GM12874 (cell line): Measurements from ENCODE around the gene CDH4.

Experiments
- TF ChIP-seq, protein P1 (sequence below): IDR thresholded peaks from 2 replicates; pipeline ENCODE4 v1.5.1; 2011; ENCODE audit warnings: low read depth, mild to moderate bottlenecking, control low read depth, low read length, moderate library complexity; ENCODE audit not compliant: insufficient read depth

The CDH4 gene

DNA sequence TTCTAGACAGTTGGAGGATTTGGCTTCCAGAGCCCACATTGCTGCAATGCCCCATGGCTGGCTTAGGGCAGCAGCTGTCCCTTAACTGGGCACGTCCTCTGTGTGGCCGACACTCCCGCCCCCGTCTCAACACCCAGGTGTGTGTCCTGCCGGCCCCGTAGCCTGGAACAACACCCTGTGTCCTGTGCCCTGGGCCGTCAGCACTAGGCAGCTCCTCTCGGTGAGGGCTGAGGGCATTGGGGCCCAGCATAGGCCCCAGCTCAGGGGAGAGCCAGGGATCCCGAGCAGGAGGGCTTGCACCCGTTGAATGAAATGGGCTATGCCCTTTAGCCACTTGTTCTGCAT lies 121.0 kb downstream of the CDH4 start:
- TF ChIP-seq, protein P1, sequence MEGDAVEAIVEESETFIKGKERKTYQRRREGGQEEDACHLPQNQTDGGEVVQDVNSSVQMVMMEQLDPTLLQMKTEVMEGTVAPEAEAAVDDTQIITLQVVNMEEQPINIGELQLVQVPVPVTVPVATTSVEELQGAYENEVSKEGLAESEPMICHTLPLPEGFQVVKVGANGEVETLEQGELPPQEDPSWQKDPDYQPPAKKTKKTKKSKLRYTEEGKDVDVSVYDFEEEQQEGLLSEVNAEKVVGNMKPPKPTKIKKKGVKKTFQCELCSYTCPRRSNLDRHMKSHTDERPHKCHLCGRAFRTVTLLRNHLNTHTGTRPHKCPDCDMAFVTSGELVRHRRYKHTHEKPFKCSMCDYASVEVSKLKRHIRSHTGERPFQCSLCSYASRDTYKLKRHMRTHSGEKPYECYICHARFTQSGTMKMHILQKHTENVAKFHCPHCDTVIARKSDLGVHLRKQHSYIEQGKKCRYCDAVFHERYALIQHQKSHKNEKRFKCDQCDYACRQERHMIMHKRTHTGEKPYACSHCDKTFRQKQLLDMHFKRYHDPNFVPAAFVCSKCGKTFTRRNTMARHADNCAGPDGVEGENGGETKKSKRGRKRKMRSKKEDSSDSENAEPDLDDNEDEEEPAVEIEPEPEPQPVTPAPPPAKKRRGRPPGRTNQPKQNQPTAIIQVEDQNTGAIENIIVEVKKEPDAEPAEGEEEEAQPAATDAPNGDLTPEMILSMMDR = no peak

DNA sequence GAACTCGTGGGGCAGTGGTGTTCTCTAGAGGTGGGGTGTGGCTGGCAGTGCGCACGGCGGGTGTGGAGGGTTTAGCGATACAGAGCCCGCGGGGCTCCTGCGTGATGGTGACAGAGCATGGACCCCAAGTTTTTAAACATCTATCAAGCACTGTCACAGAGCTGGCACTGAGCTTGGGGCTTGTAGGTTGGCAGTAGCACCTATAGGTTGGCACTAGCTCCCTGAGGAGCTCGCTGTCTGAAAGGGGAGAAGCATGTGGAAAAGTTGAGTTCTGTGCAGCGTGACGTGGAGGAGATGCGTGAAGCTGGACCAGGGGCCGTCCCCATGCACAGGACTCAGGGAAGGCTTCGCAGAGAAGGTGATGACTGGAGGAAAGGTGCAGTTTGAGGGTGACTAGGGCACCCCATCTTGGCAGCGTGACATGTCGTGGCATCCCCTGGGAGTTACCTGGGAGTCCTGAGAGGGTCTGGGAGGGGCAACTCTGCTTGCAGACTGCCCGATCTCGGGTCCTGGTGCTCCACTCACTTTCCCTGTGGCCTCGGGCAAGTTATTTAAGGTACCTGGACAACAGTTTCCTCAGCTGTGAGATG lies 122.0 kb downstream of the CDH4 start:
- TF ChIP-seq, protein P1 = no peak

DNA sequence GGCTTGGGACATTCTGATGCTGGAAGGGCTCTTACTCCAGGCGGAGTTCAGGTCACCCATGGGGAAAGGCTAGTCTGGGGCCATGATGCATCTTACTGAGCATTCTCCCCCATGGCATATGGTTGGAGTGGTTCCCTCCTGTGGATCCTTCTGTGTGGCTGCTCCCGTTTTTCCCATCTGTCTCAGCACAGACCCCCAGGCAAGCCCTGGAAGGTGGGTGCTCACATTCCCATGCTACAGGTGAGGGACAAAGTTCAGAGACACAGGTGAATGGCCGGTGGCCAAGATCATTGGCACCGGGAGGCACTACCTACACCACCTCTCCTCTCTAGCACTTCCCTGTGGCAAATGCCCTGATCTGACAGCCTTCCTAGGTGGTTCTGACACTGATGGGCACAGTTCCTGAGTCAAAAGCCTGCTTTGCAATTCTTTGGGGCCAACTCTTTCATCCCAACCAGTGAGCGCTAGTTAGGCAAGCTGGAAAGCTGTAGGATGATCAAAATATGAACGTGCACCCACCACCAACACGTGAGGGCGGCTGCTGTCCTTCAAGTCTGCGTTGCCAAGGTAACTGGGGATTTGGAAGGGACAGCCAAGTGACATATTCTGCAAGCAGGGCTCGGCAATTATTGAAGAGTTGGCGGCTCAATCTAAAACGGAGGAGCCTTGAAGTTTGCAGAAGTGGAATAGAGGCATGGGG lies 124.6 kb downstream of the CDH4 start:
- TF ChIP-seq, protein P1 = no peak

DNA sequence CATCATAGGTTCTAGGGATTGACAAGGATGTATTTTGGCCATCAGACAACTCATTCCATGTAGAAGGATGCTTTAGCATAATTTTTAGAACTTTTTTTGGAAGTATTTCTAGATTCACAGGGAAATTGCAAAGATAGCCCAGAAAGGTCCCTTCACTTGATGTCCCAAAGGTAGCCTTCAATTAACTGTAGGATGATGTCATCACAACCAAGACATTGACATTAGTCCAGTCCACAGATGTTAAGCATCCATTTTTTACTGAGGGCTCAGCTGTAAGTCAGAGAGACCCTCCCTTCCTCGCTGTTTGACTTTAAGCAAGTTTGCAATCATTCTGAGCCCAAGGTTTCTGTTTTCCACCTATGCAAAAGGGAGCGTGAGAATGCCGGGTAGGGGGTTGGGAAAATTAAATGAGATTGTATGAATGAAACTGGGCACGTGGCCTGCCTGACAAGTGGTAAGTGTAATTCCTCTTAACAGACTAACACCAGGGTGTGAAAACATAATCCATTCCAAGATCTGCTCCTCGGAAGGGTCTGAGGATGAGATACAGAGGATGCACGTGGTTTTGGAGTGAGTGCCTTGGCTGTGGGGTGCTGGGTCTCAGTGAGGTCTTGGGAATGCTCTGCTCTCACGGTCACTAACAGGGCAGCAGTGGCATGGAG lies 126.8 kb downstream of the CDH4 start:
- TF ChIP-seq, protein P1 = no peak

DNA sequence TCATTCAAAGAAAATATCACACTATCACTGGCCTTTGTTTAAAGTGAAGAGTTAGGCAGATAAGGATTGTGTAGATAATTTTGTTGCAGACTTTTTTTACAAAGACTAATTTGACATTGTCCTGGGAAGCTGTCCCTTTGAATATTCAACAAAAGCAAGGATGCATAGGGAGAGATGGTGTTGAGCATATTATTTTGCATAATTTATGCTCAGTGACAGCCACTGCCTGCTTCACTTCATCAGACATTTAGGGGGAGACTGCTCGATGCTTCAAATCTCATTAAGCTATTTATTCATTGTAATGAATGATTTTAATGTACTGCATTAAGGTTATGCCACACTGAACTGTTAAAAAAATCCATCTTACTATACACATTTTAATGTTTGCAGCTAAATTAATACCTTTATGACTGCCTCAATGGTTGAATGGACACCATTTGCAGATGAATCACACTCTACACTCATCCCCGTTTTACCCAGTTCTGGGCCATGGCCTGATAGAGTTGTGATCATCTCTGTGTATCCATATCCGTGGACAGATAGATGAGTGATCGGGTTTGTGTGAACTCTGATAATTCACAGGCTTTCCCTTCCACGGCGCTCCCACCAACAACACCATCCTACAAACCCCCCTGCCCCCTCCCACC lies 128.0 kb downstream of the CDH4 start:
- TF ChIP-seq, protein P1 = no peak

DNA sequence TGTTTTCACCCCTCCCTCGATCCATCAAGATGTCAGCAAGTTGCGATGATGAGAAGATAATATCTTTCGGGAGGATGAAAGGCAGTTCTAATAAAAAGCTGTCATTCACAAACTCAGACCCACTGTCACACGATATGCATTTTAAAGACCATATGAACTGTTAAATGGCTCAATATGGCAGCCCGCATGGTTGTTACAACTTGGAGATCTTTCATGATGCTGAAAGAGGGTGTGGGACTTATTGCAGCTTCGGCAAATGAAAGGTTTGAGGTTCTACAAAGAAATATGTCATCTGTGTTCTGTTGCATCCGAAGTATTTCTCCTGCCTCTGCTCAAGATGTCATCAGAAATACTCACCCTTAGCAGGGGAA lies 128.5 kb downstream of the CDH4 start:
- TF ChIP-seq, protein P1 = no peak

DNA sequence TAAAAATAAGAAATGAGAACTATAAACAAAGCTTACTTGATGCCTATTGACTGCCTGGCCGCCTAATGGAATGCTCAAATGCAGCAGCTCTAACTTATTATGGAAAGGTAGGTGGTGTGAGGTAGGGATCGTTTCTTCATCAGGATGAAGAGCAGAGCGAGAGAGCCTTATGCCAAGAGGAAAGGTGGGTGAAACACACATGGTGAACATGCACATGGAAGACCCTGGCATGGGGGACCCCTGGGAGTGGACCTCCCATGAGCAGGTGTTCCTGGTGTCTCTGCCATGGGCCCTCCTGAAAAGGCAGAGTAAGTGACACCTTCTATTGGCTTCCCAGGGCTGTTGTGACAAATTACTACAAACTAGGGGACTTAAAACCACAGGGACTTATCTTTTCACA lies 130.1 kb downstream of the CDH4 start:
- TF ChIP-seq, protein P1 = no peak
